Endodermal cell (in vitro differentiated cells): ENCODE data around the gene MAPK8. TPM values are rescaled to one million over a fixed set of nuclear protein-coding genes. Genes with fewer than 3 reads are reported as not detected.

Source experiments
- DNase-seq: peaks from one replicate; pipeline ENCODE4 v3.0.0-alpha.2; 2017
- H3K27ac ChIP-seq: 2 replicates; pipeline ENCODE4 v1.5.1; 2013; ENCODE audit warnings: mild to moderate bottlenecking, low read depth, low read length, moderate library complexity
- H3K27me3 ChIP-seq: 2 replicates; pipeline ENCODE4 v1.6.1; 2013; ENCODE audit warnings: mild to moderate bottlenecking, low read length, moderate library complexity; ENCODE audit not compliant: insufficient read depth, control insufficient read depth, poor library complexity, severe bottlenecking
- H3K36me3 ChIP-seq: 2 replicates; pipeline ENCODE4 v1.7.0; 2013; ENCODE audit warnings: mild to moderate bottlenecking, low read length, moderate library complexity; ENCODE audit not compliant: control insufficient read depth, insufficient read depth
- H3K4me1 ChIP-seq: one replicate; pipeline ENCODE4 v1.7.0; 2013; ENCODE audit warnings: low read length; ENCODE audit not compliant: control insufficient read depth, insufficient read depth
- H3K4me3 ChIP-seq: 2 replicates; pipeline ENCODE4 v1.5.1; 2013; ENCODE audit warnings: mild to moderate bottlenecking, low read length, moderate library complexity
- H3K9ac ChIP-seq: 2 replicates; pipeline ENCODE4 v1.6.1; 2013; ENCODE audit warnings: mild to moderate bottlenecking, low read length, moderate library complexity; ENCODE audit not compliant: poor library complexity, severe bottlenecking; ENCODE audit errors: extremely low read depth
- H3K9me3 ChIP-seq: 2 replicates; pipeline ENCODE4 v1.6.1; 2013; ENCODE audit warnings: mild to moderate bottlenecking, low read length, moderate library complexity; ENCODE audit not compliant: control insufficient read depth
- H3K27ac Mint-ChIP-seq: 2 replicates; pipeline ENCODE4 v1.8.0; 2020; ENCODE audit warnings: mixed read lengths
- H3K27me3 Mint-ChIP-seq: 2 replicates; pipeline ENCODE4 v1.8.0; 2021; ENCODE audit warnings: mild to moderate bottlenecking, mixed read lengths; ENCODE audit not compliant: insufficient read depth
- H3K36me3 Mint-ChIP-seq: 2 replicates; pipeline ENCODE4 v1.8.0; 2020; ENCODE audit warnings: low read depth, mixed read lengths
- H3K4me1 Mint-ChIP-seq: 2 replicates; pipeline ENCODE4 v1.8.0; 2020; ENCODE audit warnings: mixed read lengths
- H3K4me3 Mint-ChIP-seq: 2 replicates; pipeline ENCODE4 v1.8.0; 2020; ENCODE audit warnings: mild to moderate bottlenecking, moderate library complexity, mixed read lengths
- H3K9me3 Mint-ChIP-seq: 2 replicates; pipeline ENCODE4 v1.8.0; 2020; ENCODE audit warnings: mild to moderate bottlenecking, mixed read lengths
- CTCF ChIP-seq: fragments of 200-600 bp; sonication (generic); conservative IDR thresholded peaks from 2 replicates; pipeline ENCODE4 v1.5.0; 2021; ENCODE audit warnings: antibody characterized with exemption, mild to moderate bottlenecking
- WGBS, 2 experiments: methylation state at CpG; one replicate each; pipeline versions ENCODE4 v1.1.5 to v1.1.7; 2013; ENCODE audit warnings: missing lambda C conversion rate in 2 of 2, mixed read lengths in 1 of 2; ENCODE audit not compliant: insufficient coverage in 1 of 2, insufficient read length in 1 of 2; 5-methylcytosine and 5-hydroxymethylcytosine counted together
- total RNA-seq, 2 donors: library from RNA; stranded (reverse); fragmentation: NEBNext Ultra II Directional in 1 of 2; extraction: Animal tissue kit (Norgen Biotek cat#: 25700) in 1 of 2; gene quantifications; 2 replicates in 1 of 2; 3 replicates in 1 of 2; pipeline ENCODE4 v1.2.1, GENCODE V29; 2021

The MAPK8 gene
- total RNA-seq, 2 donors from 2014 or later: 84.2 to 146 TPM

- no peak for DNase-seq
- H3K27me3 ChIP-seq: no peaks in the 10 kb centered on the region
- no peaks in the 10 kb centered on the region for H3K27me3 Mint-ChIP-seq
- no peaks in the 10 kb centered on the region for H3K9me3 ChIP-seq
- 95 to 100% methylated on average over 2 to 4 of the region's 4 CpGs for WGBS, 2 experiments
- peaks cover 24% of the 10 kb centered on the region for H3K36me3 Mint-ChIP-seq
- H3K27ac ChIP-seq: no peak overlapping the region
- peaks cover 13% of the 10 kb centered on the region for H3K4me1 Mint-ChIP-seq
- H3K9me3 Mint-ChIP-seq: no peaks in the 10 kb centered on the region
- peaks cover 17% of the 10 kb centered on the region for H3K36me3 ChIP-seq
- no peak for TF ChIP-seq CTCF
- no peak overlapping the region for H3K4me3 Mint-ChIP-seq
- H3K4me1 ChIP-seq: no peaks in the 10 kb centered on the region
- H3K9ac ChIP-seq: no peak overlapping the region
- H3K27ac Mint-ChIP-seq: no peak overlapping the region
- H3K4me3 ChIP-seq: no peak overlapping the region
Observed at GRCh38 chr10:48423884-48424283, 117.4 kb downstream of the MAPK8 start.

GRCh38 chr10:48428896-48429295, 122.4 kb downstream of the MAPK8 start:
- peaks cover 27% of the 10 kb centered on the region for H3K36me3 Mint-ChIP-seq
- H3K4me3 Mint-ChIP-seq: no peak overlapping the region
- Histone ChIP-seq H3K4me3 (no peak overlapping the region), H3K36me3 (peaks cover 3% of the 10 kb centered on the region), H3K4me1 (no peaks in the 10 kb centered on the region), H3K27me3 (no peaks in the 10 kb centered on the region), H3K27ac (no peak overlapping the region), H3K9me3 (no peaks in the 10 kb centered on the region), H3K9ac (no peak overlapping the region)
- 88 to 100% methylated on average over 1 to 3 of the region's 3 CpGs for WGBS, 2 experiments
- H3K27me3 Mint-ChIP-seq: no peaks in the 10 kb centered on the region
- TF ChIP-seq CTCF: no peak
- DNase-seq: no peak
- no peaks in the 10 kb centered on the region for H3K9me3 Mint-ChIP-seq
- H3K27ac Mint-ChIP-seq: no peak overlapping the region
- peaks cover 21% of the 10 kb centered on the region for H3K4me1 Mint-ChIP-seq

GRCh38 chr10:48429309-48429708, 122.8 kb downstream of the MAPK8 start:
- Mint-ChIP-seq H3K9me3 (no peaks in the 10 kb centered on the region), H3K4me3 (no peak overlapping the region), H3K36me3 (peaks cover 29% of the 10 kb centered on the region), H3K27me3 (no peaks in the 10 kb centered on the region), H3K27ac (peak overlapping the region; percentile 5), H3K4me1 (peaks cover 21% of the 10 kb centered on the region)
- H3K4me3 ChIP-seq: no peak overlapping the region
- DNase-seq: no peak
- TF ChIP-seq CTCF: no peak
- H3K27ac ChIP-seq: no peak overlapping the region
- WGBS, 2 experiments: 92 to 93% methylated on average over 1 of the region's 1 CpG
- H3K27me3 ChIP-seq: no peaks in the 10 kb centered on the region
- no peaks in the 10 kb centered on the region for H3K4me1 ChIP-seq
- H3K9ac ChIP-seq: no peak overlapping the region
- no peaks in the 10 kb centered on the region for H3K9me3 ChIP-seq
- peaks cover 3% of the 10 kb centered on the region for H3K36me3 ChIP-seq
